GM19239 (cell line): ENCODE data around the gene CAMTA1.
"Not testable (repeated sequence)": the region's sequence is repeated elsewhere in the genome, so short reads cannot be mapped to it uniquely, and the experiment has no call there.

ENCODE experiments used
- DNase-seq: peaks from one replicate; pipeline ENCODE4 v3.0.0; 2011; ENCODE audit warnings: low spot score; ENCODE audit not compliant: insufficient read length
- FAIRE-seq: peaks from 2 replicates; lab custom pipeline; 2011; peaks lifted over from hg19 to GRCh38; lab: Jason Lieb, UNC

CAMTA1 gene

DNA sequence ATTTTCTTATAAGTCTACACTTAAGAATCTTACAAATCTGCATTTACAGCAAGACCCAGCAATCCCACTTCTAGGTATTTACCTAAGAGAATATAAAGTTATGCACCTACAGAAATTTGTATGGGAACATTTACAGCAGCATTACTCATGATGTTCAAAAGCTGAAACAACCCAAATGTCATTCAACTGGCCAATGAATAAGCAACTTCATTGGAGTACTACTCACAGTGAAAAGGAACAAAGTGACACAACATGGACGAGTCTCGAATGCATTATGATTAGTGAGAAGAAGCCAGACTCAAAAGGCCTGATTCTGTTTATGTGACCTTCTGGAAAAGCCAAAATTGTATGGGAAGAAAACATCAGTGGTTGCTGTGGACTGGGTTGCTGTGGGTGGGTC is 116.9 kb downstream of the CAMTA1 start:
- DNase-seq (no peak), FAIRE-seq (no peak)

- FAIRE-seq = no peak
- DNase-seq = no peak
Observed at GRCh38 chr1:6904476-6905170, 119.4 kb downstream of the CAMTA1 start.

- no peak for DNase-seq
- FAIRE-seq = no peak
Observed at GRCh38 chr1:6905331-6905730, 120.1 kb downstream of the CAMTA1 start.

DNA sequence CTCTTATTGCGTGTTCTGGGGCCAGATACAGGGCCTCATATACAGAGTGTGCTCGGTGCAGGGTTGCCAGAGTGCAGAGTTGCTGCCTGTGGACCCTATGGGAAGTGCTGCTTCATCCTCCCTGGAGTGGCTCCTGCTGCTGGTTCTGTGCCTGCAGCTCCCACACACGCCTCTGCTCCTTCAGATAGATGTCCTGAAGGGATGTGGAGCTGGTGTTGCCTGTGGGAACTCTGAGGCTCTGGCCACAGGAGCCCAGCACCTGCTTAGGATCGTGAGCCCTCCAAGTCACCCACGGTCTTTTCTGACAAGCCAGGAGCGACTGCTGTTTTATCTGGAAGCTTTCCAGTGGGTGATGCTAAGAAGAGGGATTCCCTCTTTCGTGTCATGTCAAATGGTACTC is 120.5 kb downstream of the CAMTA1 start:
- DNase-seq = no peak

GRCh38 chr1:6906783-6907182 is 121.5 kb downstream of the CAMTA1 start:
- FAIRE-seq = no peak
- no peak for DNase-seq

More for the DNA sequence above, 120.5 kb downstream of the CAMTA1 start:
- no peak for FAIRE-seq

- DNase-seq = no peak
- no peak for FAIRE-seq
Observed at GRCh38 chr1:6907201-6907600, 121.9 kb downstream of the CAMTA1 start.

DNA sequence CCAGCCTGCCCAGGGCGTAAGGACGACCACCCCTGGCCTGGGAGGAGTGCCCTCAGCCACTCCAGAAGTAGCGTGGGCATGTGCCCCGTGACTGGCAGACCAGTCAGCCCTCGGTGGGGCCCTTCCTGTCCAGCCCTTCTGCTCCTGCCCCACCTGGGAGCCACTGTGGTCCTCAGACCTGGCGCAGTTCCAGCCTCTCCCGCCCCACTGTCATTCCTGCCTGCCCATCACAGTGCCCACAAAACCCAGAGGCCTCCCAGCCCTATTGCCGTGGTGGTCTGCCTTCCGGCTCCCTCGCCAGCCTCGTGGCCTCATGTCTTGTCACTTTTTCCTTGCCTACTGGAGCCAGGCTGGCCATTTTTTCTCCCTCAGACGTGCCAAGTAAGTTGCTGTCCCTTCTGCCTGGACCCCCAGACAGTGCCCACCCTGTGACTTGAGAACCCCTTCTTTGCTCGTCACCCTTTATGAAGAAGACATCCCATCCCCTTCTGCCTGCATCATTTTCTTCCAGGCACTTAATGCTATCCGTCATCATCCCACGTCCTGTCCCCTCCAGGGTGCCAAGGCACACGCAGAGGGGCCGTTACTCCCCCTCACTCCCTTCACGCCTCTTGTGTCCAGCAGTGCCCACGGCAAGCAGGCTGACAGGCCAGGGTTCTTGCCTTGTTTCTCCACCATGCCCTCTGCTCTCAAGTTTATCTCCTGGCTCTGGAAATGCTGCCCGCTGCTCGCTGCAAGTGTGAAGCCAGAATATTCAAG is 122.6 kb downstream of the CAMTA1 start:
- FAIRE-seq = no peak

DNA sequence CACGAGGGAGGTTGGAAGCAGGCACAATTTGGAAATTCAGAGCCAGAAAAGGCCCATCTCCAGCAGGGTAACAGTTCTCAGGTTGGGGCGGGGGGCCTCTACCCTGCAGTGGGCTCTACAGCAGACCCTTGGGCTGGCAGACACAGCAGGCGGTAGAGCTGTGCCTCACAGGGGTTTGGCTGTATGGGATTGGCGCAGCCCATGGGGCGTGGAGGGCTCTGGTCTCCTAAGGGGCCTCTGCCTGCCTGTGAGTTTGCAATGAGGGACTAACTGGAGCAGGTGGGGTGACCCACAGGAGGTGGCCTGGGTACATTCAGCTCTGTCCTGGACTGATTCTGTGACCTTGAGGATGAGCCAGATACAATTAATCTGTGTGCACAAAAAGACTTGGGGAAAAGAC is 124.1 kb downstream of the CAMTA1 start:
- DNase-seq (no peak), FAIRE-seq (no peak)

More for the DNA sequence above, 122.6 kb downstream of the CAMTA1 start:
- DNase-seq = no peak

GRCh38 chr1:6909857-6910256 is 124.6 kb downstream of the CAMTA1 start:
- DNase-seq = no peak
- FAIRE-seq = no peak

DNA sequence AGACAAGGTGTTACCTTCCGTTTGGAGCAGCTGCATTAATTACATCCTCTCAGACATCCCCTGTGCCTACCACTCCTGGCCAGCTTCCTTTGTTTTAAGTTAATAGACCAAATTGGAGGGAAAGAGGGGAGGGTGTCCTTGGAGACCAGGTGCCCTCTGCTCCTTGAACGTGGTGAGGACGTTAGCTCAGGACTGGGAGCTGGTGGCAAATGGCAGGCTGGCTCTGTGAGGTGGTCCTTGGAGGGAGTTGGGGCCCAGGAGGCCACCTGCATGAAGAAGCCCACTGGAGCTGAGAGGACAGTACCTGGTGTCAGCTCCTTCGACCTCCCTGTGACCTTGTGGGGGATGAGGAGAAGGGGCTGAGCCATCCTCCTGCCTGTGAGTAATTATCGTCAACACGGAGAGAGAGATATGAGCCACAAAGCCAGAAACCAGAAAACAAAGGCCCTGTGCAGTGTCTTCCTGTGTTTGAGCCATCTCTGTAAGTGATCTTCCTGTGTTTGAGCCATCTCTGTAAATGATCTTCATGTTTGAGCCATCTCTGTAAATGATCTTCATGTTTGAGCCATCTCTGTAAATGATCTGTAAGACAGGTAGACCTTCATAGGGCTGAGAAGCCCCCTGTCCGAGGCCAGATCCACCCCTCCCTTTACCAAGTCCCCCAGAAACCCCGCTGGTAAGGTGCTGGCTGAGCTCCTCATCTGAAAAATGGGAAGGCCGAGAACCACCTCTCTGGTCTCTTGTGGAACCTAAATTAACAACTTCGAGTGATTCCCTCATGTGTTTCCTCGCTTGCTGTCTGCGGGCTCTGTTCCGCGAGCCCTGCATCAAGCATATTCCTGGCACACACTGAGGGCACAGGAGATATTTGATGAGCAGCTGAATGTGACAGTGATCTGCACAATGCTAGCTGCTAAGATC is 126.0 kb downstream of the CAMTA1 start:
- no peak for DNase-seq
- no peak for FAIRE-seq

DNA sequence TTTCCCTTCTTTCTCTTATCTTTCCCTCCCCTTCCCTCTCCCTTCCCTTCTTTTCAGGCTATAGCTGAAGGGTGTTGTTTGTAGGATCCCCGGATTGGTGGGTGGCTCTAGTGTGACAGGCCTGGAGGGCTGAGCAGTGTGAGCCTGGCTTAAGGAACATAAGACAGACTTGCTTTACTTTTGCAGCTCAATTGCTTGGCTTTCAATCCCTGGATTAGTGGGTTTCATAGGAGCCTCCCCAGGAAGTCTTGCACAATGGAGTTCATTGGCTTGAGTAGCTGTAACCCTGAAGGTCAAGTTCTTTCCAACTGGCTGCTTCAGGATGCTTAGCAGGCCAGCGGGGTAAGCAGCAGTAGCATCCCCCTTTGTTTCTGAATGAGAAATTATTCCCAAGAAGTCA is 126.7 kb downstream of the CAMTA1 start:
- no peak for DNase-seq
- FAIRE-seq = no peak

DNA sequence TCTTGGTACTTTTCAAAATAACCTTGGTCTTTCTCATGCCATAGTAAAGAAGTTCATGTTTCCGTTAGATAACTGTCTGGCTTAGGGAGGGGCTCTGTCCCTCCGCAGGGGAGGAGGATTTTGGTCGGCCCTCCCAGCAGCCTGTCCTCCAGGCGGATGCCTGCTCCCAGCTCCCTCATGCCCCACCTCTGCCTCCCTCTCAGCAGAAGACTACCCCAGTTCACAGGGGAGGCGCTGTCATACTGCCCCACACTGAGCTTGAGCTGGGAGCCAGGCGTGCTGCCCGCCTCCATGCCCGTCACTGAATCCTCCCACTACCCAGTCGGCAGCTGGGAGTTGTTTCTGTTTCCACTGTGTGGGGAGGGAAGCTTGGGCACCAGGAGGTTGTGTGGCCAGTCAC is 127.3 kb downstream of the CAMTA1 start:
- DNase-seq (no peak), FAIRE-seq (no peak)

DNA sequence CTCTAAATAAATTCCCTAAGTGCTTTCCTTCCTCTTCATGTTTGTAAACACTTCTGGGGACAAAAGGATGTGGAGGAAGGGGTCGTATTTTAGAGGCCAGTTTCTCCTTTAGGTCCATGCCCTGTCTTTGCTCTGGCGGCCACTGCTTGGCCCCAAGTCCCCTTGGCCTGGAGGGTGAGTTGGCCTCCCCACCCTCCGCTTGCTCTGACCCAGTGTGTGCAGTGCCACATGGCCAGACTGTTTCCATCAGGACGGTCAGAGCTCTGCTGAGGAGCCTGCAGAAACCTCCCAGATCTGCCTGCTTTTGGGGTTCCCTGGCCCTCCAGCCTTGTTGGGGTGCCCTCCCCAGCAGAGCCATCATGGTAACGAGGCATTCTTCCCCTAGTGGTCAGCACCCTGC is 127.8 kb downstream of the CAMTA1 start:
- FAIRE-seq = no peak

DNA sequence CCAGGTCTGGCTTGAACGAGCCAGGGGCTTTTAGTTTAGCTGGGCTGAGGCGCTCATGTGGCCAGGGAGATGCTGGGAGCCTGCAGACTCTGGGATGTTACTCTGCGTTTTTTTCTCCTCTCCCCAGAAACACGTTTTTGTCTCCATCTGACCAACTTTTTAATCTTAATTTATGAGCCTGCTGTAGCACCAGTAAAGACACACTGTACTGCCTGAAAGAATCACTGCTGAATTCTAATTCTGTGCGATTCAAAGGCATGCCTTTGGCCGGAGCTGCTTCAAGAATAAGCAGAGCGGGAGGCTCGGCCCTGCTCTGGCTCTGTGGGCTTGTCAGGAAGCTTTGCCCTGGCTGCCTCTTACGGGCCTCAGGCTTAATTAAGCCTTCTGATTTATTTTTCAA is 129.5 kb downstream of the CAMTA1 start:
- DNase-seq = no peak
- FAIRE-seq = no peak

More for the DNA sequence above, 127.8 kb downstream of the CAMTA1 start:
- no peak for DNase-seq

DNA sequence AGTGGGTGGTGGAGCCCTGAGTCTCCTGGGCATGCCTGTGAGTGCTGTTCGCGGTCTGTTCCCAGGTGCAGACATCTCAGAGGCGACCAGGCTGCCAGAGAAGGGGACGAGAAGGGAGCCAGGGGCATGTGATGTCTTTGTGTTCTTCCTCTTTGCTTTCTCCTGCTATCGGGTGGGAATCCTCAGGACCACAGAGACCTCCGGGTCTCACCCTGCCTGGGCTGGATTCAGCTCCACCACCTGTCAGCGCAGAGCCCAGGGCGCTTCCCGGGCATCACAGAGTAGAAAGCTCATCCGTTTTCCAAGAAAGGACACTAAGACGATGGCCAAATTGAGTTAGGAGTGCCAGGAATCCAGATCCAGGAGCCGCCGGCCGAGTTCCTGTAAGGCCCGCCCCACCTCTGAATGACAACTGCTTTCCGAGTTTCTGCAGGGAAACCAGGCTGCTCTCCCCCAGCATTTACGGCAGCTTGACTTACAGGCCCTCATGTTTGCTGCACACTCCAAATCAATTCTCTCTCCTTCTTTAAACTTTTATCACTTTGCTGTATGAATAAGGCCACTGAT is 130.8 kb downstream of the CAMTA1 start:
- DNase-seq (no peak), FAIRE-seq (no peak)

DNA sequence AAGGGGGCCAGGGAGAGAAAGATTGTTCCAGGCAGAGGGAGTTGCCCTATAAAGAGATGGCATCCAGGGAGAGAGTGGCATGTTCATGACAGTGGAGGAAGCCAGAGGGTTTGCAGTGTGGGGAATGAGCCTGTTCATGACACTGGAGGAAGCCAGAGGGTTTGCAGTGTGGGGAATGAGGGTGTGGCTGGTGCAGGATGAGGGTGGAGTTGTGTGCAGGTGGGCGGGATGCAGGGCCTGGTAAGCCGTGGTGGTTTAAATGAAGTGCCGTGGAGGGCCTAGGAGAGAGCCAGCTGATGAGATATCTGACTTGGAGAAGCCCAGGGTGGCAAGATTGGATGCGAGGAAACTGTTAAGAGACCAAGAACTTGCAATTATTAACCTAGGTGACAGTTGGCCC is 131.8 kb downstream of the CAMTA1 start:
- FAIRE-seq = no peak
- DNase-seq = no peak

GRCh38 chr1:6918186-6918924 is 133.1 kb downstream of the CAMTA1 start:
- DNase-seq (no peak), FAIRE-seq (no peak)

DNA sequence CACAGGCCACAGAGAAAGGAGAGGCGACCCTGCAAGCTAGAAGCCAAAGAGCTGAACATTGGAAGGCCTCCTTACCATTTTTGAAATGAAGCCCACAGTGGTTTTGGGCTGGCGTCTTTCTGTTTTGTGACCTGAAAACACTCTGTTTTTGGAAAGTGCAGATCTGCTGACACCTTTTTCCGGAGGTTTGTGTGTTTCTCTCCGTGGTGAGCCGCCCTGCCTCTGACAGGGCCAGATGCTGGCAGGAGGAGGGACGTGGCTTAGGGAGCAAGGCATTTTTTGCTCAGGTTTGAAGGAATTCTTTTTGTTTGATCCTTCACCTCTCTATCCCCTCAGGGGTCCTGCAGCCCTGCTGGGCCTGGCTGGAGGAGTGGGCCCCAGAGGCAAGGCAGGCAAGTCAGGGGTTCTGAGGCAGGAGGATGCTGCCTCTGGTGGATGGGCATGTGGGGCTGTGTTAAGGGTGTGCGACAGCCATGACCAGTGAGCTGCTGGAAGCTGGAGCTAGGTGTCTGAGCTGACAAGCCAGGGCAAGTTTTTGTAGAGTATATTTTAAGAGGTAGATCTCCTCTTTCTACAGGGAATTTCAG is 133.8 kb downstream of the CAMTA1 start:
- FAIRE-seq = no peak
- DNase-seq = no peak

DNA sequence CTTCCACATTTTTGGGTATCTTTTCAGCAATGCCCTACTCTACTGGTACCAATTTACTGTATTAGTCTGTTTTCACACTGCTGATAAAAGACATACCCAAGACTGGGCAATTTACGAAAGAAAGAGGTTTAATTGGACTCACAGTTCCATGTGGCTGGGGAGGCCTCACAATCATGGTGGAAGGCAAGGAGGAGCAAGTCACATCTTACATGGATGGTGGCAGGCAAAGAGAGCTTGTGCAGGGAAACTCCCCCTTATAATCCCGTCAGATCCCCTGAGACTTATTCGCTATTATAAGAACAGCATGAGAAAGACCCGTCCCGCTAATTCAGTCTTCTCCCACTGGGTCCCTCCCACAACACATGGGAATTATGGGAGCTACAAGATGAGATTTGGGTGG is 136.3 kb downstream of the CAMTA1 start:
- not testable (repeated sequence) for FAIRE-seq, DNase-seq
